ENCODE results near the gene MAML1. TPM values are rescaled to one million over a fixed set of nuclear protein-coding genes. Genes with fewer than 3 reads are reported as not detected.

The MAML1 gene
- total and polyA plus RNA-seq, 4 donors = 6.7 to 34.5 (median 20.5) TPM

GRCh38 chr5:179792612-179793467 is 60.2 kb downstream of the MAML1 start:
- Histone ChIP-seq H3K4me1 (ENCODE audit: control insufficient read depth in 5 of 5, insufficient read depth in 5 of 5, low read length in 5 of 5) (peaks cover 3 to 51% (median 7%) of the 10 kb centered on the region in 5 donors), H3K36me3 (ENCODE audit: control insufficient read depth in 4 of 4, insufficient read depth in 4 of 4, low read length in 4 of 4) (peaks cover 0 to 3% (median under 1%) of the 10 kb centered on the region in 4 donors), H3K4me3 (no peak overlapping the region), H3K27ac (ENCODE audit: low read depth in 1 of 2, low read length in 1 of 2) (peak overlapping the region in 1 of 2 donors; percentile 85), H3K27me3 (ENCODE audit: control insufficient read depth in 3 of 3, insufficient read depth in 3 of 3, low read length in 2 of 3) (no peaks in the 10 kb centered on the region), H3K9me3 (ENCODE audit: control insufficient read depth in 4 of 4, insufficient read depth in 3 of 4, low read length in 3 of 4) (no peaks in the 10 kb centered on the region), H3K9ac (ENCODE audit: insufficient read depth in 1 of 2, low read length in 2 of 2) (no peak overlapping the region)
- no peak for ATAC-seq (ENCODE audit: insufficient read depth, low FRiP score)
- TF ChIP-seq, protein P1, sequence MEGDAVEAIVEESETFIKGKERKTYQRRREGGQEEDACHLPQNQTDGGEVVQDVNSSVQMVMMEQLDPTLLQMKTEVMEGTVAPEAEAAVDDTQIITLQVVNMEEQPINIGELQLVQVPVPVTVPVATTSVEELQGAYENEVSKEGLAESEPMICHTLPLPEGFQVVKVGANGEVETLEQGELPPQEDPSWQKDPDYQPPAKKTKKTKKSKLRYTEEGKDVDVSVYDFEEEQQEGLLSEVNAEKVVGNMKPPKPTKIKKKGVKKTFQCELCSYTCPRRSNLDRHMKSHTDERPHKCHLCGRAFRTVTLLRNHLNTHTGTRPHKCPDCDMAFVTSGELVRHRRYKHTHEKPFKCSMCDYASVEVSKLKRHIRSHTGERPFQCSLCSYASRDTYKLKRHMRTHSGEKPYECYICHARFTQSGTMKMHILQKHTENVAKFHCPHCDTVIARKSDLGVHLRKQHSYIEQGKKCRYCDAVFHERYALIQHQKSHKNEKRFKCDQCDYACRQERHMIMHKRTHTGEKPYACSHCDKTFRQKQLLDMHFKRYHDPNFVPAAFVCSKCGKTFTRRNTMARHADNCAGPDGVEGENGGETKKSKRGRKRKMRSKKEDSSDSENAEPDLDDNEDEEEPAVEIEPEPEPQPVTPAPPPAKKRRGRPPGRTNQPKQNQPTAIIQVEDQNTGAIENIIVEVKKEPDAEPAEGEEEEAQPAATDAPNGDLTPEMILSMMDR (IDR thresholded peaks at IDR 0.05; ENCODE audit: control extremely low read depth, extremely low read depth) = no peak
- DNase-seq = no peak
- WGBS, 2 donors = 33 to 64% methylated on average over 23 to 24 of the region's 24 CpGs

DNA sequence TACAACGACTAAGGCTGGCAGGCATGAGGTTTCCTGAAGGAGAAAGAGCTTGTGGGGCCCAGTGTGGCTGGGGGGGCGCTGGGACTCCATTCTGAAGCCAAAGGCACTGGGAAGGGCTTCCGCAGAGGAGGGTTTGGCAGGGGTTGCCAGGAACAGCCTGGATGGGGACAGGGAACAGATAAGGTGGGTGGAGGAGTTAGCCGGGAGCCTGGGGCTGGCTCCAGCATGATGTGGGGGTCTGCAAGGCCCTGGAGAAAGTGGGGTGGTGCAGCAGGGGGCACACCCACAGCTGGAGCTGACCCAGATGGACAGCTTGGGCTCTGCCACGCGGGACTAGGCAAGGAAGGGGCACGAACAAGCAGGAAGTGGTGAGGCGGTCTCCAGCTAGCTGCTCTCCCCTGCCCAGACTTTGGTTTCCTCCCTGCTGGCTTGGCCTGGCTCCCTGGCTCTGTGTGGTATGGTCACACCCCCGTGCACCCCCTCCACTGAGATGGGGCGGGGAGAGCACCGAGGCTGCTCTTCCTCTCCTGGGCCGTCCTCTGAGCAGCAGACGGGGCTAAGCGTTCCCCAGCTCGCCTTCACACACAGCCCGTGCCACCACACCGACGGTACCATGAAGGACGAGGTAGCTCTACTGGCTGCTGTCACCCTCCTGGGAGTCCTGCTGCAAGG is 61.0 kb downstream of the MAML1 start, which contains the start of gene LTC4S:
TSS of gene LTC4S (plus strand) at position 519 of the 672 bp plus-strand sequence. CDS start at position 614, 95 bp downstream.
- Histone ChIP-seq H3K4me3 (no peak within 1 kb of the TSS), H3K27me3 (ENCODE audit: control insufficient read depth in 3 of 3, insufficient read depth in 3 of 3, low read length in 2 of 3) (no peaks in the 10 kb centered on the region), H3K9ac (ENCODE audit: insufficient read depth in 1 of 2, low read length in 2 of 2) (no peak within 1 kb of the TSS), H3K36me3 (ENCODE audit: control insufficient read depth in 4 of 4, insufficient read depth in 4 of 4, low read length in 4 of 4) (peaks cover 0 to 11% (median 6%) of the 10 kb centered on the region in 4 donors), H3K4me1 (ENCODE audit: control insufficient read depth in 5 of 5, insufficient read depth in 5 of 5, low read length in 5 of 5) (peaks cover 3 to 51% (median 7%) of the 10 kb centered on the region in 5 donors), H3K27ac (ENCODE audit: low read depth in 1 of 2, low read length in 1 of 2) (peak within 1 kb of the TSS in 1 of 2 donors; percentile 85), H3K9me3 (ENCODE audit: control insufficient read depth in 4 of 4, insufficient read depth in 3 of 4, low read length in 3 of 4) (no peaks in the 10 kb centered on the region)
- WGBS, 2 donors = 14 to 25% methylated on average over 19 of the region's 19 CpGs
- DNase-seq = peak; percentile 80 to 86 (median 80)
- no peak for ATAC-seq (ENCODE audit: insufficient read depth, low FRiP score)
- TF ChIP-seq, protein P1 (IDR thresholded peaks at IDR 0.05; ENCODE audit: control extremely low read depth, extremely low read depth) = no peak

DNA sequence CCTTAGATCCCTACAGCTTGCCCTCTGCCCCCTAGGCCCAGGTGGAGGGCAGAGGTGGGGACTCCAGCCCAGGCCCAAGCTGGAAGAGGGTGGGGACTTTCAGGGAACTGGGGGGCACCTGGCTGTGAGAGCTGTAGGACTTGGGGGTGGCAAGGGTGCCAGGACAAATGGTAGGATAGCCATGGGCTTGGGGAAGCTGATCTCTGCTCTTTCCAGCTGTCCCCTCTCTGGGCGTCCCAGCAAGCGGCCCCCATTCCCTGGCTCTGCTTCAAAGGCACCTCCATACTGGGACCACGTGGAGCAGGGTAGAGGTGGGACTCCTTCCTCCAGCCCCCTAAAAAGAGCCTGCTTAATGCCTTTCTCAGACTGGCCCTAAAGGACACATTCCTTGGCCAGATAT is 61.5 kb downstream of the MAML1 start:
- H3K27me3 ChIP-seq (ENCODE audit: control insufficient read depth in 3 of 3, insufficient read depth in 3 of 3, low read length in 2 of 3) = no peaks in the 10 kb centered on the region
- no peak overlapping the region for H3K9ac ChIP-seq (ENCODE audit: insufficient read depth in 1 of 2, low read length in 2 of 2)
- DNase-seq = no peak
- H3K4me1 ChIP-seq (ENCODE audit: control insufficient read depth in 5 of 5, insufficient read depth in 5 of 5, low read length in 5 of 5) = peaks cover 3 to 51% (median 7%) of the 10 kb centered on the region in 5 donors
- no peak for ATAC-seq (ENCODE audit: insufficient read depth, low FRiP score)
- TF ChIP-seq, protein P1 (IDR thresholded peaks at IDR 0.05; ENCODE audit: control extremely low read depth, extremely low read depth) = no peak
- peak overlapping the region in 1 of 2 donors; percentile 85 for H3K27ac ChIP-seq (ENCODE audit: low read depth in 1 of 2, low read length in 1 of 2)
- H3K9me3 ChIP-seq (ENCODE audit: control insufficient read depth in 4 of 4, insufficient read depth in 3 of 4, low read length in 3 of 4) = no peaks in the 10 kb centered on the region
- no peak overlapping the region for H3K4me3 ChIP-seq
- 49 to 66% methylated on average over 3 of the region's 3 CpGs for WGBS, 2 donors
- H3K36me3 ChIP-seq (ENCODE audit: control insufficient read depth in 4 of 4, insufficient read depth in 4 of 4, low read length in 4 of 4) = peaks cover 0 to 16% (median 12%) of the 10 kb centered on the region in 4 donors
